K562 (cell line): ENCODE results near the gene CTPS1. TPM values are rescaled to one million over a fixed set of nuclear protein-coding genes. Genes with fewer than 3 reads are reported as not detected.

Experiments used
- CHCHD3 ChIP-seq: fragments of 250-450 bp; sonication (Bioruptor Pico); IDR thresholded peaks from 2 replicates; pipeline ENCODE4 v2.1.2; 2022; ENCODE audit warnings: mild to moderate bottlenecking
- CREB1 ChIP-seq, 2 experiments: sonication (generic) in 1 of 2; formaldehyde crosslinking in 1 of 2; IDR thresholded peaks; 2 replicates each; pipeline versions ENCODE4 v1.6.1 to v1.8.0; 2012 to 2022; ENCODE audit warnings: inconsistent platforms in 1 of 2, mild to moderate bottlenecking in 1 of 2, missing genetic modification reagents in 1 of 2, moderate library complexity in 1 of 2
- DIDO1 ChIP-seq: fragments of 450-650 bp; IDR thresholded peaks from 2 replicates; pipeline ENCODE4 v1.6.1; 2016; ENCODE audit warnings: low read depth, missing biosample characterization, missing genetic modification characterization
- DMBX1 ChIP-seq: fragments of 250-450 bp; sonication (Bioruptor Pico); IDR thresholded peaks from 2 replicates; pipeline ENCODE4 v1.8.0; 2022; ENCODE audit warnings: inconsistent platforms, mild to moderate bottlenecking, moderate library complexity, borderline replicate concordance
- FOXK1 ChIP-seq: sonication (generic); formaldehyde crosslinking; IDR thresholded peaks from 2 replicates; pipeline ENCODE4 v1.8.0; 2022; ENCODE audit warnings: missing genetic modification reagents, mild to moderate bottlenecking, borderline replicate concordance
- GTF2A2 ChIP-seq: IDR thresholded peaks from 2 replicates; pipeline ENCODE4 v1.6.1; 2016; ENCODE audit warnings: mild to moderate bottlenecking, missing genetic modification characterization, missing compliant biosample characterization
- JUNB ChIP-seq: fragments of 450-650 bp; formaldehyde crosslinking; conservative IDR thresholded peaks from 2 replicates; pipeline ENCODE4 v1.4.0; 2020; ENCODE audit warnings: mild to moderate bottlenecking
- MAFG ChIP-seq: fragments of 450-650 bp; conservative IDR thresholded peaks from 2 replicates; pipeline ENCODE4 v1.6.1; 2016; ENCODE audit warnings: missing genetic modification characterization, missing compliant biosample characterization
- NCOA2 ChIP-seq, 2 experiments: fragments of 450-650 bp; IDR thresholded peaks; 2 replicates each; pipeline ENCODE4 v1.6.1; 2018; ENCODE audit warnings: mild to moderate bottlenecking in 2 of 2, moderate library complexity in 1 of 2; ENCODE audit not compliant: partially characterized antibody in 2 of 2
- NFXL1 ChIP-seq: fragments of 450-650 bp; formaldehyde crosslinking; IDR thresholded peaks from 2 replicates; pipeline ENCODE4 v1.4.0; 2021; ENCODE audit warnings: mild to moderate bottlenecking
- NONO ChIP-seq, 2 experiments: fragments of 200-400 bp in 1 of 2; fragments of 450-650 bp in 1 of 2; formaldehyde crosslinking in 1 of 2; IDR thresholded peaks; 2 replicates each; pipeline ENCODE4 v1.6.1; 2017; ENCODE audit warnings: low read depth in 2 of 2, mild to moderate bottlenecking in 2 of 2, moderate library complexity in 2 of 2, low read length in 1 of 2
- NR2F6 ChIP-seq: fragments of 450-650 bp; formaldehyde crosslinking; IDR thresholded peaks from 2 replicates; pipeline ENCODE4 v1.4.0; 2020; ENCODE audit warnings: mild to moderate bottlenecking
- SIX5 ChIP-seq, 2 experiments: IDR thresholded peaks; 2 replicates each; pipeline ENCODE4 v1.6.1; 2011; ENCODE audit warnings: low read length in 2 of 2, borderline replicate concordance in 1 of 2, low read depth in 1 of 2, mild to moderate bottlenecking in 1 of 2, moderate library complexity in 1 of 2; ENCODE audit not compliant: insufficient read depth in 1 of 2
- SMC3 ChIP-seq: conservative IDR thresholded peaks from 2 replicates; pipeline ENCODE4 v1.6.1; 2011; ENCODE audit warnings: low read depth, low read length, improper control_type of control experiment; ENCODE audit not compliant: insufficient read depth
- TCF7 ChIP-seq: sonication (generic); IDR thresholded peaks from 2 replicates; pipeline ENCODE4 v1.6.1; 2016; ENCODE audit warnings: antibody characterized with exemption, borderline replicate concordance
- XRCC5 ChIP-seq: fragments of 200-400 bp; formaldehyde crosslinking; IDR thresholded peaks from 2 replicates; pipeline ENCODE4 v1.6.1; 2017; ENCODE audit warnings: low read depth, mild to moderate bottlenecking, low read length
- ZFP1 ChIP-seq: fragments of 450-650 bp; formaldehyde crosslinking; IDR thresholded peaks from 2 replicates; pipeline ENCODE4 v1.4.0; 2020; ENCODE audit warnings: mild to moderate bottlenecking, mixed read lengths
- ZNF140 ChIP-seq: fragments of 250-450 bp; sonication (Bioruptor Pico); IDR thresholded peaks from 2 replicates; pipeline ENCODE4 v1.8.0; 2021; ENCODE audit warnings: moderate library complexity, mild to moderate bottlenecking, inconsistent platforms
- ZNF57 ChIP-seq: fragments of 450-650 bp; formaldehyde crosslinking; IDR thresholded peaks from 2 replicates; pipeline ENCODE4 v1.4.0; 2020; ENCODE audit warnings: mild to moderate bottlenecking, moderate library complexity
- polyA plus RNA-seq, 8 experiments: library from polyadenylated mRNA; depleted of rRNA in 4 of 8; stranded (reverse) in 5 of 8; unstranded in 3 of 8; fragments of >200 nt; fragmentation: Nextera tagmentation in 2 of 8; fragmentation: Illumina TruSeq in 1 of 8; extraction: Ambion mirVana in 2 of 8; extraction: Trizol in 1 of 8; gene quantifications; 2 replicates each; pipeline versions ENCODE4 v1.2.1 to v1.2.3, GENCODE V29; 2011 to 2014; ENCODE audit warnings: inconsistent platforms in 1 of 8, missing spikeins in 1 of 8
- total RNA-seq, 7 experiments: library from RNA; depleted of rRNA in 6 of 7; stranded (reverse); fragments of >200 nt in 6 of 7; fragmentation: Illumina TruSeq in 2 of 7; extraction: Trizol in 2 of 7; gene quantifications; 2 replicates each; pipeline versions ENCODE4 v1.2.1 to v1.2.3, GENCODE V29; 2011 to 2021; ENCODE audit warnings: low replicate concordance in 1 of 7
- TF ChIP-seq, protein P1 (sequence below): sonication (generic); formaldehyde crosslinking; IDR thresholded peaks from 2 replicates; pipeline ENCODE4 v1.8.0; 2022; ENCODE audit warnings: mild to moderate bottlenecking, low read depth, missing genetic modification reagents
- TF ChIP-seq, protein P2 (sequence below): fragments of 250-450 bp; sonication (Bioruptor Pico); IDR thresholded peaks from 2 replicates; pipeline ENCODE4 v1.5.0; 2020; ENCODE audit warnings: mild to moderate bottlenecking
- TF ChIP-seq, protein P3 (sequence below): fragments of 200-800 bp; sonication (Bioruptor generic); IDR thresholded peaks from 2 replicates; pipeline ENCODE4 v1.6.1; 2017; ENCODE audit warnings: missing genetic modification characterization, missing compliant biosample characterization
- TF ChIP-seq, protein P4 (sequence below): fragments of 250-450 bp; sonication (Bioruptor Pico); IDR thresholded peaks from 2 replicates; pipeline ENCODE4 v1.8.0; 2022; ENCODE audit warnings: moderate library complexity, mild to moderate bottlenecking, inconsistent platforms

CTPS1 gene
- total and polyA plus RNA-seq, 9 of the 15 experiments (the other 6 are each of a cell fraction or from before 2014, with no cell fraction given), result 44.4 to 164 (median 87.7) TPM

DNA sequence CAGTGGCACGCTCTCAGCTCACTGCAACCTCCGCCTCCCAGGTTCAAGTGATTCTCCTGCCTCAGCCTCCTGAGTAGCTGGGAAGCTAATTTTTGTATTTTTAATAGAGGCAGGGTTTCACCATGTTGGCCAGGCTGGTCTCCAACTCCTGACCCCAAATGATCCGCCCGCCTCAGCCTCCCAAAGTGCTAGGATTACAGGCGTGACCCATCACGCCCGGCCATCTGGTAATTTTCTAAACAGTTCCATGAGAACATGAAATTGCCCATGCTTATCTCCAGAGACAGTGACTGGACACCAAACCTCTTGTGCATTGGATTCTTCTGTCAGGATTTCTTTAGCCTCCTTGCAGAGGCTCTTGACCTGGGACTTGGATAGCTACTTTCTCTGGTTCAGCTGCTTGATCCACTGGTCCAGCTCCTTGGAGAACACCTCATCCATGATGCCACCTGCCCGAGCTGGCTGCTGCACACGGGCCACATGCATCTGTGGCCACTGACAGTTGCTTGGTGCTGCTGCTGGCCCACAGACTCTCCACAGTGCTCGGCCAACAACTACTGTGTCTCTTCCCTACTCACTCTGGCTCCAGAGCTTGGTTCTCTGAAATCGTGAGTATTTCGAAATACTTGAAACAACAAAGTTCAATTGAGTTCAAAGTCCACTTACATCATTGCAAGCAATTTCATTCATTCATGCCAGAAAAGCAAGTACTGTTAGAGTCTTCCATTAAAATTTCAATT lies 40.0 kb upstream of the CTPS1 start (continued):
- TF ChIP-seq ZNF140 (CRISPR knock-in tag) (no peak), MAFG (tag) (peak; percentile 72), ZNF57 (no peak), XRCC5 (no peak), SIX5 (IDR thresholded peaks at IDR 0.05; ENCODE audit: borderline replicate concordance in 1 of 2, insufficient read depth in 1 of 2, low read depth in 1 of 2, low read length in 2 of 2) (no peak), SMC3 (no peak), CHCHD3 (CRISPR knock-in tag) (no peak), DMBX1 (CRISPR knock-in tag) (no peak), FOXK1 (CRISPR knock-in tag) (no peak), GTF2A2 (tag) (no peak), JUNB (CRISPR knock-in tag) (no peak), NCOA2 (IDR thresholded peaks at IDR 0.05; ENCODE audit: partially characterized antibody in 2 of 2) (peak in 1 of 2 experiments; percentile 56), NONO (IDR thresholded peaks at IDR 0.05; ENCODE audit: low read depth in 2 of 2, low read length in 1 of 2) (0 out of 4 replicates have a peak, but pooled peaks of 1 of the 2 experiments have one; percentile 63), DIDO1 (tag) (no peak), CREB1 (IDR thresholded peaks at IDR 0.05) (no peak), CREB1 (CRISPR knock-in tag; IDR thresholded peaks at IDR 0.05) (no peak), NFXL1 (CRISPR knock-in tag) (no peak), TCF7 (no peak), ZFP1 (CRISPR knock-in tag) (no peak), NR2F6 (CRISPR knock-in tag) (no peak)
- TF ChIP-seq, protein P1, sequence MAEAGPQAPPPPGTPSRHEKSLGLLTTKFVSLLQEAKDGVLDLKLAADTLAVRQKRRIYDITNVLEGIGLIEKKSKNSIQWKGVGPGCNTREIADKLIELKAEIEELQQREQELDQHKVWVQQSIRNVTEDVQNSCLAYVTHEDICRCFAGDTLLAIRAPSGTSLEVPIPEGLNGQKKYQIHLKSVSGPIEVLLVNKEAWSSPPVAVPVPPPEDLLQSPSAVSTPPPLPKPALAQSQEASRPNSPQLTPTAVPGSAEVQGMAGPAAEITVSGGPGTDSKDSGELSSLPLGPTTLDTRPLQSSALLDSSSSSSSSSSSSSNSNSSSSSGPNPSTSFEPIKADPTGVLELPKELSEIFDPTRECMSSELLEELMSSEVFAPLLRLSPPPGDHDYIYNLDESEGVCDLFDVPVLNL (CRISPR knock-in tag), result no peak
- TF ChIP-seq, protein P2, sequence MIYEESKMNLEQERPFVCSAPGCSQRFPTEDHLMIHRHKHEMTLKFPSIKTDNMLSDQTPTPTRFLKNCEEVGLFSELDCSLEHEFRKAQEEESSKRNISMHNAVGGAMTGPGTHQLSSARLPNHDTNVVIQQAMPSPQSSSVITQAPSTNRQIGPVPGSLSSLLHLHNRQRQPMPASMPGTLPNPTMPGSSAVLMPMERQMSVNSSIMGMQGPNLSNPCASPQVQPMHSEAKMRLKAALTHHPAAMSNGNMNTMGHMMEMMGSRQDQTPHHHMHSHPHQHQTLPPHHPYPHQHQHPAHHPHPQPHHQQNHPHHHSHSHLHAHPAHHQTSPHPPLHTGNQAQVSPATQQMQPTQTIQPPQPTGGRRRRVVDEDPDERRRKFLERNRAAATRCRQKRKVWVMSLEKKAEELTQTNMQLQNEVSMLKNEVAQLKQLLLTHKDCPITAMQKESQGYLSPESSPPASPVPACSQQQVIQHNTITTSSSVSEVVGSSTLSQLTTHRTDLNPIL (CRISPR knock-in tag), result no peak
- TF ChIP-seq, protein P3, sequence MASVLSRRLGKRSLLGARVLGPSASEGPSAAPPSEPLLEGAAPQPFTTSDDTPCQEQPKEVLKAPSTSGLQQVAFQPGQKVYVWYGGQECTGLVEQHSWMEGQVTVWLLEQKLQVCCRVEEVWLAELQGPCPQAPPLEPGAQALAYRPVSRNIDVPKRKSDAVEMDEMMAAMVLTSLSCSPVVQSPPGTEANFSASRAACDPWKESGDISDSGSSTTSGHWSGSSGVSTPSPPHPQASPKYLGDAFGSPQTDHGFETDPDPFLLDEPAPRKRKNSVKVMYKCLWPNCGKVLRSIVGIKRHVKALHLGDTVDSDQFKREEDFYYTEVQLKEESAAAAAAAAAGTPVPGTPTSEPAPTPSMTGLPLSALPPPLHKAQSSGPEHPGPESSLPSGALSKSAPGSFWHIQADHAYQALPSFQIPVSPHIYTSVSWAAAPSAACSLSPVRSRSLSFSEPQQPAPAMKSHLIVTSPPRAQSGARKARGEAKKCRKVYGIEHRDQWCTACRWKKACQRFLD (CRISPR knock-in tag), result 0 out of 2 replicates have a peak, but pooled peaks have one; percentile 46
- TF ChIP-seq, protein P4, sequence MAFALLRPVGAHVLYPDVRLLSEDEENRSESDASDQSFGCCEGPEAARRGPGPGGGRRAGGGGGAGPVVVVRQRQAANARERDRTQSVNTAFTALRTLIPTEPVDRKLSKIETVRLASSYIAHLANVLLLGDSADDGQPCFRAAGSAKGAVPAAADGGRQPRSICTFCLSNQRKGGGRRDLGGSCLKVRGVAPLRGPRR (CRISPR knock-in tag), result no peak
